ENCODE results near the gene CNTN4. TPM values are rescaled to one million over a fixed set of nuclear protein-coding genes. Genes with fewer than 3 reads are reported as not detected.

The CNTN4 gene
- polyA plus RNA-seq, 2 donors: 0.51 to 0.54 TPM

- no peak overlapping the region for H3K4me3 ChIP-seq (ENCODE audit: low read depth in 1 of 2, low read length in 2 of 2)
- H3K27me3 ChIP-seq (ENCODE audit: control insufficient read depth in 1 of 2, insufficient read depth in 2 of 2, low read length in 2 of 2): no peaks in the 10 kb centered on the region
- H3K4me1 ChIP-seq (ENCODE audit: control insufficient read depth in 2 of 2, insufficient read depth in 2 of 2, low read length in 1 of 2): no peaks in the 10 kb centered on the region
- 82 to 87% methylated on average over 4 of the region's 4 CpGs for WGBS, 2 donors
- no peaks in the 10 kb centered on the region for H3K36me3 ChIP-seq (ENCODE audit: control insufficient read depth in 2 of 2, insufficient read depth in 2 of 2, low read length in 1 of 2)
- no peak overlapping the region for H3K27ac ChIP-seq (ENCODE audit: low read depth in 2 of 2, low read length in 1 of 2)
- no peaks in the 10 kb centered on the region for H3K9me3 ChIP-seq (ENCODE audit: control insufficient read depth in 2 of 2, insufficient read depth in 1 of 2, low read depth in 1 of 2, low read length in 1 of 2)
These were observed 832.6 kb downstream of the CNTN4 start for GRCh38 chr3:2931265-2931664.

- WGBS, 2 donors: 86 to 88% methylated on average over 4 of the region's 4 CpGs
- Histone ChIP-seq H3K27me3 (ENCODE audit: control insufficient read depth in 1 of 2, insufficient read depth in 2 of 2, low read length in 2 of 2) (no peaks in the 10 kb centered on the region), H3K4me1 (ENCODE audit: control insufficient read depth in 2 of 2, insufficient read depth in 2 of 2, low read length in 1 of 2) (no peaks in the 10 kb centered on the region), H3K36me3 (ENCODE audit: control insufficient read depth in 2 of 2, insufficient read depth in 2 of 2, low read length in 1 of 2) (no peaks in the 10 kb centered on the region), H3K27ac (ENCODE audit: low read depth in 2 of 2, low read length in 1 of 2) (no peak overlapping the region), H3K4me3 (ENCODE audit: low read depth in 1 of 2, low read length in 2 of 2) (no peak overlapping the region), H3K9me3 (ENCODE audit: control insufficient read depth in 2 of 2, insufficient read depth in 1 of 2, low read depth in 1 of 2, low read length in 1 of 2) (no peaks in the 10 kb centered on the region)
These were observed 835.9 kb downstream of the CNTN4 start for GRCh38 chr3:2934541-2934940.

- Histone ChIP-seq H3K27ac (ENCODE audit: low read depth in 2 of 2, low read length in 1 of 2) (no peak overlapping the region), H3K4me3 (ENCODE audit: low read depth in 1 of 2, low read length in 2 of 2) (no peak overlapping the region), H3K27me3 (ENCODE audit: control insufficient read depth in 1 of 2, insufficient read depth in 2 of 2, low read length in 2 of 2) (peaks cover 0 to 3% of the 10 kb centered on the region in 2 donors), H3K4me1 (ENCODE audit: control insufficient read depth in 2 of 2, insufficient read depth in 2 of 2, low read length in 1 of 2) (no peaks in the 10 kb centered on the region), H3K36me3 (ENCODE audit: control insufficient read depth in 2 of 2, insufficient read depth in 2 of 2, low read length in 1 of 2) (no peaks in the 10 kb centered on the region), H3K9me3 (ENCODE audit: control insufficient read depth in 2 of 2, insufficient read depth in 1 of 2, low read depth in 1 of 2, low read length in 1 of 2) (no peaks in the 10 kb centered on the region)
- 70 to 74% methylated on average over 2 of the region's 2 CpGs for WGBS, 2 donors
These were observed 838.4 kb downstream of the CNTN4 start for GRCh38 chr3:2937055-2937454.

GRCh38 chr3:2937592-2937991 is 838.9 kb downstream of the CNTN4 start:
- no peak overlapping the region for H3K4me3 ChIP-seq (ENCODE audit: low read depth in 1 of 2, low read length in 2 of 2)
- H3K36me3 ChIP-seq (ENCODE audit: control insufficient read depth in 2 of 2, insufficient read depth in 2 of 2, low read length in 1 of 2): no peaks in the 10 kb centered on the region
- H3K27me3 ChIP-seq (ENCODE audit: control insufficient read depth in 1 of 2, insufficient read depth in 2 of 2, low read length in 2 of 2): peaks cover 0 to 3% of the 10 kb centered on the region in 2 donors
- no peak overlapping the region for H3K27ac ChIP-seq (ENCODE audit: low read depth in 2 of 2, low read length in 1 of 2)
- no peaks in the 10 kb centered on the region for H3K9me3 ChIP-seq (ENCODE audit: control insufficient read depth in 2 of 2, insufficient read depth in 1 of 2, low read depth in 1 of 2, low read length in 1 of 2)
- no peaks in the 10 kb centered on the region for H3K4me1 ChIP-seq (ENCODE audit: control insufficient read depth in 2 of 2, insufficient read depth in 2 of 2, low read length in 1 of 2)
- 24 to 44% methylated on average over 2 of the region's 2 CpGs for WGBS, 2 donors

GRCh38 chr3:2938711-2939110 is 840.0 kb downstream of the CNTN4 start:
- Histone ChIP-seq H3K4me1 (ENCODE audit: control insufficient read depth in 2 of 2, insufficient read depth in 2 of 2, low read length in 1 of 2) (no peaks in the 10 kb centered on the region), H3K9me3 (ENCODE audit: control insufficient read depth in 2 of 2, insufficient read depth in 1 of 2, low read depth in 1 of 2, low read length in 1 of 2) (no peaks in the 10 kb centered on the region), H3K4me3 (ENCODE audit: low read depth in 1 of 2, low read length in 2 of 2) (no peak overlapping the region), H3K36me3 (ENCODE audit: control insufficient read depth in 2 of 2, insufficient read depth in 2 of 2, low read length in 1 of 2) (no peaks in the 10 kb centered on the region), H3K27ac (ENCODE audit: low read depth in 2 of 2, low read length in 1 of 2) (no peak overlapping the region), H3K27me3 (ENCODE audit: control insufficient read depth in 1 of 2, insufficient read depth in 2 of 2, low read length in 2 of 2) (peaks cover 0 to 3% of the 10 kb centered on the region in 2 donors)
- 74 to 78% methylated on average over 1 of the region's 1 CpG for WGBS, 2 donors

GRCh38 chr3:2940062-2940461 is 841.4 kb downstream of the CNTN4 start:
- 81 to 94% methylated on average over 2 of the region's 2 CpGs for WGBS, 2 donors
- no peaks in the 10 kb centered on the region for H3K36me3 ChIP-seq (ENCODE audit: control insufficient read depth in 2 of 2, insufficient read depth in 2 of 2, low read length in 1 of 2)
- H3K4me3 ChIP-seq (ENCODE audit: low read depth in 1 of 2, low read length in 2 of 2): no peak overlapping the region
- no peaks in the 10 kb centered on the region for H3K9me3 ChIP-seq (ENCODE audit: control insufficient read depth in 2 of 2, insufficient read depth in 1 of 2, low read depth in 1 of 2, low read length in 1 of 2)
- H3K27me3 ChIP-seq (ENCODE audit: control insufficient read depth in 1 of 2, insufficient read depth in 2 of 2, low read length in 2 of 2): peaks cover 0 to 3% of the 10 kb centered on the region in 2 donors
- no peak overlapping the region for H3K27ac ChIP-seq (ENCODE audit: low read depth in 2 of 2, low read length in 1 of 2)
- no peaks in the 10 kb centered on the region for H3K4me1 ChIP-seq (ENCODE audit: control insufficient read depth in 2 of 2, insufficient read depth in 2 of 2, low read length in 1 of 2)

- Histone ChIP-seq H3K27me3 (ENCODE audit: control insufficient read depth in 1 of 2, insufficient read depth in 2 of 2, low read length in 2 of 2) (peaks cover 0 to 3% of the 10 kb centered on the region in 2 donors), H3K4me1 (ENCODE audit: control insufficient read depth in 2 of 2, insufficient read depth in 2 of 2, low read length in 1 of 2) (no peaks in the 10 kb centered on the region), H3K4me3 (ENCODE audit: low read depth in 1 of 2, low read length in 2 of 2) (no peak overlapping the region), H3K27ac (ENCODE audit: low read depth in 2 of 2, low read length in 1 of 2) (no peak overlapping the region), H3K9me3 (ENCODE audit: control insufficient read depth in 2 of 2, insufficient read depth in 1 of 2, low read depth in 1 of 2, low read length in 1 of 2) (no peaks in the 10 kb centered on the region), H3K36me3 (ENCODE audit: control insufficient read depth in 2 of 2, insufficient read depth in 2 of 2, low read length in 1 of 2) (no peaks in the 10 kb centered on the region)
- 85 to 90% methylated on average over 1 of the region's 1 CpG for WGBS, 2 donors
These were observed 846.0 kb downstream of the CNTN4 start for GRCh38 chr3:2944628-2945027.

GRCh38 chr3:2945121-2945520 is 846.5 kb downstream of the CNTN4 start:
- Histone ChIP-seq H3K36me3 (ENCODE audit: control insufficient read depth in 2 of 2, insufficient read depth in 2 of 2, low read length in 1 of 2) (no peaks in the 10 kb centered on the region), H3K27ac (ENCODE audit: low read depth in 2 of 2, low read length in 1 of 2) (no peak overlapping the region), H3K4me1 (ENCODE audit: control insufficient read depth in 2 of 2, insufficient read depth in 2 of 2, low read length in 1 of 2) (no peaks in the 10 kb centered on the region), H3K9me3 (ENCODE audit: control insufficient read depth in 2 of 2, insufficient read depth in 1 of 2, low read depth in 1 of 2, low read length in 1 of 2) (no peaks in the 10 kb centered on the region), H3K4me3 (ENCODE audit: low read depth in 1 of 2, low read length in 2 of 2) (no peak overlapping the region), H3K27me3 (ENCODE audit: control insufficient read depth in 1 of 2, insufficient read depth in 2 of 2, low read length in 2 of 2) (peaks cover 0 to 3% of the 10 kb centered on the region in 2 donors)
- 44 to 63% methylated on average over 3 of the region's 3 CpGs for WGBS, 2 donors

GRCh38 chr3:2947536-2947935 is 848.9 kb downstream of the CNTN4 start:
- Histone ChIP-seq H3K4me1 (ENCODE audit: control insufficient read depth in 2 of 2, insufficient read depth in 2 of 2, low read length in 1 of 2) (no peaks in the 10 kb centered on the region), H3K36me3 (ENCODE audit: control insufficient read depth in 2 of 2, insufficient read depth in 2 of 2, low read length in 1 of 2) (no peaks in the 10 kb centered on the region), H3K9me3 (ENCODE audit: control insufficient read depth in 2 of 2, insufficient read depth in 1 of 2, low read depth in 1 of 2, low read length in 1 of 2) (no peaks in the 10 kb centered on the region), H3K4me3 (ENCODE audit: low read depth in 1 of 2, low read length in 2 of 2) (no peak overlapping the region), H3K27ac (ENCODE audit: low read depth in 2 of 2, low read length in 1 of 2) (no peak overlapping the region), H3K27me3 (ENCODE audit: control insufficient read depth in 1 of 2, insufficient read depth in 2 of 2, low read length in 2 of 2) (no peaks in the 10 kb centered on the region)
- WGBS, 2 donors: 59 to 78% methylated on average over 2 of the region's 2 CpGs

- H3K27ac ChIP-seq (ENCODE audit: low read depth in 2 of 2, low read length in 1 of 2): no peak overlapping the region
- no peak overlapping the region for H3K4me3 ChIP-seq (ENCODE audit: low read depth in 1 of 2, low read length in 2 of 2)
- WGBS, 2 donors: 69 to 73% methylated on average over 1 of the region's 1 CpG
These were observed 850.2 kb downstream of the CNTN4 start for GRCh38 chr3:2948882-2949281.

More at GRCh38 chr3:2948882-2949281, 850.2 kb downstream of the CNTN4 start:
- Histone ChIP-seq H3K9me3 (ENCODE audit: control insufficient read depth in 2 of 2, insufficient read depth in 1 of 2, low read depth in 1 of 2, low read length in 1 of 2) (no peaks in the 10 kb centered on the region), H3K27me3 (ENCODE audit: control insufficient read depth in 1 of 2, insufficient read depth in 2 of 2, low read length in 2 of 2) (no peaks in the 10 kb centered on the region), H3K36me3 (ENCODE audit: control insufficient read depth in 2 of 2, insufficient read depth in 2 of 2, low read length in 1 of 2) (no peaks in the 10 kb centered on the region), H3K4me1 (ENCODE audit: control insufficient read depth in 2 of 2, insufficient read depth in 2 of 2, low read length in 1 of 2) (no peaks in the 10 kb centered on the region)
